ENCODE measurements around the gene JARID2. TPM values are rescaled to one million over a fixed set of nuclear protein-coding genes. Genes with fewer than 3 reads are reported as not detected.

JARID2 gene
- total RNA-seq, 4 donors from 2014 or later, result 12.1 to 33.8 (median 17.0) TPM

DNA sequence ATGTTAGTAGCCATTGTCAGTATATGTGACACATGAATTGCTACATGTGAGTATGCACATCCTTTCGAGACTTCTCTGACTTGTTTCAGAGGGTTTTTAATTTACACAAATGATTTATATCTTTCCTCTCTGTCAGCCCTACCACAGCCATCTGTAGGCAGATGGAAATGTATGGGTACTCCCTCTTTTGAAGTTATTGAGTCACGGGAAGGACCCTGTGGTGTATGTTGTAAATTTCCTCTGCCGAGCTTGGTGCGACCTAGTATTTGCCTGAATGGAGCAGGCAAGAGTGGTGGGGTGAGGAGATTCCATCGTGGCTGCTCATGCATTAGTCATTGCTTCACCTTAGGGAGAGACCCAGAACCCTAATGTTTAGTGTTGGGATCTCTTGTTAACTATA lies 171.9 kb downstream of the JARID2 start:
- H3K4me3 ChIP-seq, result no peak overlapping the region
- H3K27me3 ChIP-seq, result no peaks in the 10 kb centered on the region
- H3K36me3 ChIP-seq, result no peaks in the 10 kb centered on the region
- DNase-seq, result no peak
- TF ChIP-seq, protein P1, sequence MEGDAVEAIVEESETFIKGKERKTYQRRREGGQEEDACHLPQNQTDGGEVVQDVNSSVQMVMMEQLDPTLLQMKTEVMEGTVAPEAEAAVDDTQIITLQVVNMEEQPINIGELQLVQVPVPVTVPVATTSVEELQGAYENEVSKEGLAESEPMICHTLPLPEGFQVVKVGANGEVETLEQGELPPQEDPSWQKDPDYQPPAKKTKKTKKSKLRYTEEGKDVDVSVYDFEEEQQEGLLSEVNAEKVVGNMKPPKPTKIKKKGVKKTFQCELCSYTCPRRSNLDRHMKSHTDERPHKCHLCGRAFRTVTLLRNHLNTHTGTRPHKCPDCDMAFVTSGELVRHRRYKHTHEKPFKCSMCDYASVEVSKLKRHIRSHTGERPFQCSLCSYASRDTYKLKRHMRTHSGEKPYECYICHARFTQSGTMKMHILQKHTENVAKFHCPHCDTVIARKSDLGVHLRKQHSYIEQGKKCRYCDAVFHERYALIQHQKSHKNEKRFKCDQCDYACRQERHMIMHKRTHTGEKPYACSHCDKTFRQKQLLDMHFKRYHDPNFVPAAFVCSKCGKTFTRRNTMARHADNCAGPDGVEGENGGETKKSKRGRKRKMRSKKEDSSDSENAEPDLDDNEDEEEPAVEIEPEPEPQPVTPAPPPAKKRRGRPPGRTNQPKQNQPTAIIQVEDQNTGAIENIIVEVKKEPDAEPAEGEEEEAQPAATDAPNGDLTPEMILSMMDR (IDR thresholded peaks at IDR 0.05), result no peak
- no peak for TF ChIP-seq POLR2A (IDR thresholded peaks at IDR 0.05)
- H3K27ac ChIP-seq, result no peak overlapping the region
- peaks cover 0 to 13% (median 7%) of the 10 kb centered on the region in 4 donors for H3K4me1 ChIP-seq
- peaks cover 0 to 5% (median 0%) of the 10 kb centered on the region in 4 donors for H3K9me3 ChIP-seq

DNA sequence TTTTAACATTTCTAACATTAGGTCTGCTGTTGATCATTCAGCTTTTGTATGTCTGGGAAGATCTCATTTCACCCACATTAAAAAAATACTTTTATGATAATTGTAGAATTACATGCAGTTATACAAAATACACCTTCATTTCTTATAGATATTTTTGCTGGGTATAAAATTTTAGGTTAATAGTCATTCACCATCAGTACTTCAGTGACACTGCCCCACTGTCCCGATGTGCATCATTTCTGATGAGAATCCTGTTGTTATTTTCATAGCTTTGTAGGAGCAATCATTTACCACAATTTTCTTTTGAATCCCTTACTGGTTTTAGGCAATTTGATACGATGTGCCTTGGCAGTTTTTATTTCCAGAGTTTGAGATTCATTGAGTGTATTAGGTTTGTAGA lies 173.6 kb downstream of the JARID2 start:
- H3K27me3 ChIP-seq, result no peaks in the 10 kb centered on the region
- no peak for DNase-seq
- peaks cover 0 to 5% (median 0%) of the 10 kb centered on the region in 4 donors for H3K9me3 ChIP-seq
- peaks cover 0 to 13% (median 2%) of the 10 kb centered on the region in 4 donors for H3K4me1 ChIP-seq
- TF ChIP-seq, protein P1 (IDR thresholded peaks at IDR 0.05), result no peak
- no peak for TF ChIP-seq POLR2A (IDR thresholded peaks at IDR 0.05)
- H3K27ac ChIP-seq, result no peak overlapping the region
- H3K4me3 ChIP-seq, result no peak overlapping the region
- no peaks in the 10 kb centered on the region for H3K36me3 ChIP-seq

DNA sequence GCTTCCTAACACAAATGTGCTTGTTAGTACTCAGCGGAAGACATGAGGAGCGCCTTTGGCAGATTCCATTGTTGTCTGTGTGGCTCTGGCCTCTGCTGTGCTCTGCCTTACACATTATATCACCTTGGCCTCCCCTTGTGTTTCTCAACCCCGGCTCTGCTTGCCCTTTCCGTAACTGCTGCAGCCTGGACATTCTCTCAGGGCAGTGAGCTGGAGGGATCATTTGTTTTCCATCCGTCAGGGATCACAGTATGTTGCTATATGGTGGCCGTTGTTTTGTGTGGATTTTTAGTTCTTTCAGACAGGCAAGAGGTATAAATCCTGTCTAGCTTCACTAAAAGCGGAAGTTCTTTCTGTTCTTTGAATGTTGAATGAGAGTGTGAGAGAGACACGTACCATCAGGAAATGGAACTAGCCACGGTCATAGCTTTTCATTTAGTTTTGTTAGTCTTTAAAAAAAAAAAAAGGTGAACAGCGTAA lies 175.1 kb downstream of the JARID2 start:
- Histone ChIP-seq H3K27ac (peak overlapping the region in 2 of 4 donors; percentile 13 to 63), H3K4me3 (no peak overlapping the region), H3K9me3 (peaks cover 0 to 5% (median 0%) of the 10 kb centered on the region in 4 donors), H3K4me1 (peaks cover 0 to 13% (median 2%) of the 10 kb centered on the region in 4 donors), H3K36me3 (no peaks in the 10 kb centered on the region), H3K27me3 (no peaks in the 10 kb centered on the region)
- no peak for DNase-seq
- TF ChIP-seq, protein P1 (IDR thresholded peaks at IDR 0.05), result no peak
- no peak for TF ChIP-seq POLR2A (IDR thresholded peaks at IDR 0.05)

DNA sequence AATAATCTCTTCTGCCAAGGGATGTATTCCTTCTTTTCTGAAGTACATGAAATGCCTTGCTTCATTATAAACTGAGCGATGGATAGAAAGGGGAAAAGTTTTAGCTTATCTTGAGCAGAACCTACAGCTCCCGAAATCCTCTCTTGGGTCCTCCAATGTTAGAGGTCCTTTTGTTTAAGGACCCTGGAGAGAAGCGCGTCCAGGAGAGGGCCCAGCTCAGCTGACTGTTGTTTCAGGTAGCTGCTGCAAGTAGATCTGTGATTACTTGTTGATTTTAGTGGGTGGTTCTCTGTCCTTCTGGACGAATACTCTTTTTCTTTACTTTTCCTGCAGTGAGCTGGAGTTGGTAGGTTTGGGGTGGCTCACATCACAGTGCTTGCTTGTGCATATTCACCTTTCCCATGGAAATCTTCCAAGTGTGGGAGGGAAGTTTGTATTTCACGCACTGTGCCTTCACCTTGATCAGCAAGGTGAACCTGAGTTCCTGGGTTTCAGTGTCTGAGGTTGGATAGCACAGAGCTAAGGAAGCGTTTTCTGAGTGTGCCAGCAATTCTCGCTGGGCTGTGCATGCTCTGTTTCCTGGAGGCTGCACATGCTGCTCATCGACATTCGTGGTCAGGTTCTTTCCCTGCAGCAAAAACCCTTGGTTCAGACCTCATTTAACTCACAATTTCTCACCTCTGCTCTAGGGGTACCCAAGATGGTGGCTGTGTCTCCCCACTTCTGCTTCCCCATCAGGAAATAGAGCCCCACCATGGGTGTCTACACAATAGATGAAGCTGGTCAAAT lies 176.3 kb downstream of the JARID2 start:
- Histone ChIP-seq H3K4me3 (no peak overlapping the region), H3K9me3 (peaks cover 0 to 5% (median 0%) of the 10 kb centered on the region in 4 donors), H3K4me1 (peaks cover 0 to 13% (median 2%) of the 10 kb centered on the region in 4 donors), H3K27me3 (no peaks in the 10 kb centered on the region), H3K36me3 (no peaks in the 10 kb centered on the region), H3K27ac (peak overlapping the region in 1 of 4 donors; percentile 25)
- TF ChIP-seq, protein P1 (IDR thresholded peaks at IDR 0.05), result no peak
- TF ChIP-seq POLR2A (IDR thresholded peaks at IDR 0.05), result no peak
- no peak for DNase-seq

GRCh38 chr6:15423286-15423993 lies 177.6 kb downstream of the JARID2 start:
- H3K36me3 ChIP-seq, result no peaks in the 10 kb centered on the region
- DNase-seq, result no peak
- no peak overlapping the region for H3K4me3 ChIP-seq
- no peak for TF ChIP-seq POLR2A (IDR thresholded peaks at IDR 0.05)
- TF ChIP-seq, protein P1 (IDR thresholded peaks at IDR 0.05), result no peak
- peaks cover 0 to 13% (median 2%) of the 10 kb centered on the region in 4 donors for H3K4me1 ChIP-seq
- peaks cover 0 to 5% (median 0%) of the 10 kb centered on the region in 4 donors for H3K9me3 ChIP-seq
- no peaks in the 10 kb centered on the region for H3K27me3 ChIP-seq
- H3K27ac ChIP-seq, result no peak overlapping the region

Measured in Peyer's patch (tissue), 4 donors.